Left lobe of liver (tissue), 2 donors: ENCODE data around the gene GRIN2C. TPM values are rescaled to one million over a fixed set of nuclear protein-coding genes. Genes with fewer than 3 reads are reported as not detected.

Experiments
- ATAC-seq: fragments of 200-7000 bp; cut with Tn5 transposase; one replicate; pipeline ENCODE4 v1.9.1; 2020; ENCODE audit warnings: mild to moderate bottlenecking, moderate library complexity
- DNase-seq: peaks from one replicate; pipeline ENCODE4 v3.0.0-alpha.2; 2020; ENCODE audit warnings: low spot score
- total RNA-seq: library from RNA; stranded (reverse); gene quantifications from one replicate; pipeline ENCODE4 v1.2.1, GENCODE V29; 2021
- donor health status: DM: no; HTN: no; CAD: no; lungs with moderate emphysema.
- donor health status: DM: no; HTN: yes; CAD: no.

GRIN2C gene
- total RNA-seq, 1 donor from 2014 or later: not detected

DNA sequence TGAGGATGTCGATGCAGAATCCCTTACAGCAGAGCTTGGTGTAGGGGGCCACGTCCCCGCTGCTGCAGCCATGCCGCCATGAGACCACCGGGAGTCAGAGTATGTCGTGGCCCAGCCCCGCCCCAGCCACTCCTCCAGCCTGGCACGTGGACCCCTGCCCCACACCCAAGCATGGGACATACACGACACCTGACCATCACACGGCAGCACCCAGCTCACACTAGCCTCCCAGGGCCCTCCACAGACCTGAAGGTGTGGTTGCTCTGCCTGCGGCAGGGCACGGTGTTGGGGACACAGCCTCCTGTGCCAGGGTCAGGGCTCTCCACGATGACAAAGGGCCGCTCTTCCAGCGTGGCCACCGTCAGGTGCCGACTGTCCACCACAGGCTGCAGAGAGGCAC is 9.4 kb downstream of the GRIN2C start:
- DNase-seq (no peak), ATAC-seq (no peak)

- DNase-seq: no peak
- ATAC-seq: no peak
These were observed 10.9 kb downstream of the GRIN2C start for GRCh38 chr17:74848656-74849399.

DNA sequence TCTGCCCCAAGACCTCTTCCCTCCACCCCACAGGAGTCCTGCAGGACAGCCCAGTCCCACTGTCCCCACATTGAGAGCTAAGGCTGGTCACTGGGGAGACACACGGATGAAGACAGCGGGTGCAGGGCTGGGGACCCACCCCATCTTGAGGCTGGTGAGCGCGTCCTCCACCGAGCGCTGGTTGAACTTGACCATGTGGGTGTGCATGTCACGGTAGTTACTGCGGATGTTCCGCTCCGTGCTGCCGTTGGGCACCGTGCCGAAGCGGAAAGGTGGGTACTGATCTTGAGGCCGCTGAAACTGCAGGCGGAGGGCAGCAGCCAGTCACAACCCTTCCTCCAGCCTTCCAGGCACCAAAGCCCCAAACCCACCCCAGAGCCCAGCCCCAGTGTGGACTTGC is 13.1 kb downstream of the GRIN2C start:
- DNase-seq: no peak

DNA sequence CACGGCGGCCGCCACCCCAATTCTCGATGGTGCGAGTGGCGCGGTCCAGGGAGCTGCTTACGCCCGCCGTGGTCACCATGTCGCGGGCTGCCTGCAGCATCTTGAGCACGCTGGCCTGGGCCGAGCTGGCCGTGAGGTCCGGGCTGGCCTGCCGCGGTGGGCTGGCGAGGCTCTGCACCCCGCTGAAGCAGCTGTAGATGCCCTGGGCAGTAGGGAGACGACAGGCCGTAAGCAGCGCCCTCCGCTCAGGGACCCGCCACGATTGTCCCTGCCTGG is 16.4 kb downstream of the GRIN2C start:
- ATAC-seq (no peak), DNase-seq (no peak)

More for the DNA sequence above, 13.1 kb downstream of the GRIN2C start:
- ATAC-seq: no peak

DNA sequence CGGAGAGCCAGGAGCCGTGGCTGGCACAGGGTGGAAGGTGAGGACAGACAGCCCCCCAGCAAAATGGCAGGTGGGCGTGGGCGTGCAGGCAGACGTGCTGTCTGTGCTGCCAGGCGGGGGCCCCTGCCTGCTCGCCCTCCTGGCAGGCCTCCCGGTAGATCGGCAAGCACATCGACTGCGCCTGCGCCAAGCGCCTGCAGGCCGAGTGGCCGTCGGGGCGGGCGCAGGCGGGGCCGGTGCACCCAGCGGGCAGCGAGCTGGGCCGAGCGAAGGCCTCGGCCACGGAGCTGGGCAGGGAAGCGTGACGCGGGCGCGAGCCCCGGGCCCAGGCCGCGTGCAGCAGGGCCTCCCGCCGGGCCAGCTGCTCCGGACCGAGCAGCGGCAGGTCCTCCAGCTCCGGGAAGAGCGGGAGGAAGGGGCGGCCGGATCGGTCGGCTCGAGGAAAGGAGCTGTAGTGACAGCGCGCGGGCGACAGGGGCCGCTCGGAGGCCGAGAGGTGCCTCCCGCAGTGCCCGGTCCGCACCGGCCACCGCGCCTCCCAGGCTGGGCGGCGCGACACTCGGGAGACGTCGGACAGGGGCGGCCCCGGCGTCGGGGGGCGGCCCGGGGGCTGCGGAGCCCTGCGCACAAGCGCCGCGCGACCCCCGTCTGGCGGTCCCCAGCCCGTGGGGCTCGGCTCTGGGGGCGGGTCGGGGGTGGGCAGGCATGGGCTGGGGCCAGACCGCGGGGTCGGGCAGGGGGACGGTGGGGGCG is 16.9 kb downstream of the GRIN2C start:
- peak; percentile 86 for ATAC-seq

GRCh38 chr17:74842146-74842598 is 17.5 kb downstream of the GRIN2C start:
- peak; percentile 4 for ATAC-seq

More for the DNA sequence above, 16.9 kb downstream of the GRIN2C start:
- DNase-seq: peak; percentile 73

GRCh38 chr17:74840989-74841666 is 18.6 kb downstream of the GRIN2C start:
- DNase-seq: no peak
- peak; percentile 10 for ATAC-seq

More at GRCh38 chr17:74842146-74842598, 17.5 kb downstream of the GRIN2C start:
- no peak for DNase-seq

DNA sequence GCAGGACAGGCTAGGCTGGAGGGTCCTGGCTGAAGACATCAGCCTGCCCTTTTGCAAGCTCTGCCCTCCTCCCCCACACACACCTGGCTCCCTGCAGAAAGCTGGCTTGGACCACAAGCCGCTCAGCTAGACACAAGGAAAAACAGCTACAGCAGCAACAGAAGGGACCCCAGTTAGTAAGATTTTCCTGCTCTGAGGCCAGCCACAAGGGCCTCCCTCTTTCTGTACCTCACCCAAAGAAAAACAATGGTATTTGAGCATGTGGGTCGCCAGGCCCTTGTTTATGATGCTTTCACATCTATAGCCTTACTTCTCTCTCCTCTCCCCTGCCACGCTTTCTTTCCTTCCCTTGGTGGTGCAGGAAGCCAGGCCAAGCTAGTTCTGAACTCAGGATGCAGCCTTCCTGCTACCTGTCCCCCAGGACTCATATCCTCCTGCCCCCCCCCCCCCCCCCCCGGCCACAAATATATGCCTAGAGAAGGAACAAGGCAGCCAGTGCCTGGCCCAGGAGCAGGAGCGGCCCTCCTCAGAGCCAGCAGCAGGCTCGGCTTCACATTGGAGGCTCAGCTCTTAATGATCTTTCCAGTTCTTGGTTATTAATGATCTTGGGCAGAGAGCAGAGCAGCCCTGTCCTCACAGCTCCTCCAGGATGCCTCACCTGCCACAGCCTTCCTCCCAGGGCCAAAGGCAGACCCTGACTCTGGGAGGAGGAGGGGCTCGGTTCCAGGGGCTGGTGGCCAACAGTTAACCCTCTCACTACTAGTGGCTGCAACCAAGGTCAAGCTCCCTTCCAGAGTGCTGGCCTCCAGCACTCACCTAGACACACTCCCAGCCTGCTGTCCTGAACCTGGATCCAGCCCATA is 19.5 kb downstream of the GRIN2C start:
- ATAC-seq (no peak), DNase-seq (no peak)

- DNase-seq (no peak), ATAC-seq (no peak)
These were observed 21.4 kb downstream of the GRIN2C start for GRCh38 chr17:74838274-74838673.

- ATAC-seq (no peak), DNase-seq (no peak)
These were observed 22.8 kb downstream of the GRIN2C start for GRCh38 chr17:74836691-74837467.

DNA sequence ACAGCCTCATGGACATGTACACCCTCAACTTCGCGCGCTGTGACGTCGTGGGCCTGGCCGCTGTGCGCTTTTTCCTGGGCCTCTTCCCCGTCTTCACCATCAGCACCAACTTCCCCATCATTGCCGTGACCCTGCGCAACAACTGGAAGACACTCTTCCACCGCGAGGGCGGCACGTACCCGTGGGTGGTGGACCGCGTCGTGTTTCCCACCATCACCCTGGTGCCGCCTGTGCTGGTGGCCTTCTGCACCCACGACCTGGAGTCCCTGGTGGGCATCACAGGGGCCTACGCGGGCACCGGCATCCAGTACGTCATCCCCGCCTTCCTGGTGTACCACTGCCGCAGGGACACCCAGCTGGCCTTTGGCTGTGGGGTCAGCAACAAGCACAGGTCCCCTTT is 23.5 kb downstream of the GRIN2C start:
- DNase-seq (no peak), ATAC-seq (no peak)

- no peak for DNase-seq
- peak; percentile 50 for ATAC-seq
These were observed 25.9 kb downstream of the GRIN2C start for GRCh38 chr17:74833501-74834377.

DNA sequence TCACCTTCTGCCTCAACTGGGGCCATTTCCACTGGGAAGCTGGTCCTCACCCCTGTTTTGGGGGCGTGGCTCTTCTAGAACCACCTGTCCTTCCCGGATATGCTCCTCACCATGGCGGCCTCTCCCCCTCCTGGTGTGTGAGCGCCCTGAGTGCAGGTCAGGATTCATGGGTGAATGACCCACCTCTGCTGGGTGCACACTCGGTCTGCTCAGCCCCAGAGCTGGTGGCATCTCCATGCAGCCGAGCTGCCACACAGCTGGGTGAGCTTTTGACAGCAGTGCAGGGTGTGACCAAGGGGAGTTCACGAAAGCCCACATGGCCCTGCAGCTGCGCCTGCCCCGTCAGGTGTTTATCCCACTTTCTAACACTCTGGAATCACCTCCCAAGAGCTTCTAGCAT is 27.3 kb downstream of the GRIN2C start:
- no peak for ATAC-seq
- DNase-seq: no peak

GRCh38 chr17:74831444-74832146 is 28.1 kb downstream of the GRIN2C start:
- DNase-seq: no peak
- ATAC-seq: no peak

- no peak for DNase-seq
- no peak for ATAC-seq
These were observed 28.8 kb downstream of the GRIN2C start for GRCh38 chr17:74830861-74831260.

GRCh38 chr17:74827800-74828199 is 31.9 kb downstream of the GRIN2C start:
- ATAC-seq: no peak
- no peak for DNase-seq

GRCh38 chr17:74825952-74826719 is 33.5 kb downstream of the GRIN2C start:
- DNase-seq (no peak), ATAC-seq (no peak)
